ENCODE results near the gene SPOCK2. TPM values are rescaled to one million over a fixed set of nuclear protein-coding genes. Genes with fewer than 3 reads are reported as not detected.
"Not testable (repeated sequence)": the region's sequence is repeated elsewhere in the genome, so short reads cannot be mapped to it uniquely, and the experiment has no call there.

SPOCK2 gene
- total RNA-seq, 1 donor from 2014 or later: 7.4 TPM

- DNase-seq (ENCODE audit: low spot score): not testable (repeated sequence)
Observed at GRCh38 chr10:72032409-72033162, 55.8 kb downstream of the SPOCK2 start.

- no peak for DNase-seq (ENCODE audit: low spot score)
Observed at GRCh38 chr10:72031706-72032105, 56.6 kb downstream of the SPOCK2 start.

- no peak for DNase-seq (ENCODE audit: low spot score)
Observed at GRCh38 chr10:72030762-72031543, 57.4 kb downstream of the SPOCK2 start.

GRCh38 chr10:72029414-72029813, 58.9 kb downstream of the SPOCK2 start:
- no peak for DNase-seq (ENCODE audit: low spot score)

- DNase-seq (ENCODE audit: low spot score): no peak
Observed at GRCh38 chr10:72027498-72027897, 60.9 kb downstream of the SPOCK2 start.

GRCh38 chr10:72026278-72027111, 61.9 kb downstream of the SPOCK2 start:
- DNase-seq (ENCODE audit: low spot score): no peak

GRCh38 chr10:72025832-72026231, 62.5 kb downstream of the SPOCK2 start:
- DNase-seq (ENCODE audit: low spot score): no peak

GRCh38 chr10:72025400-72025799, 63.0 kb downstream of the SPOCK2 start:
- DNase-seq (ENCODE audit: low spot score): no peak

GRCh38 chr10:72024596-72024995, 63.8 kb downstream of the SPOCK2 start:
- no peak for DNase-seq (ENCODE audit: low spot score)

- no peak for DNase-seq (ENCODE audit: low spot score)
Observed at GRCh38 chr10:72022228-72022627, 66.1 kb downstream of the SPOCK2 start.

GRCh38 chr10:72020914-72021809, 67.2 kb downstream of the SPOCK2 start:
- no peak for DNase-seq (ENCODE audit: low spot score)

GRCh38 chr10:72019085-72019876, 69.1 kb downstream of the SPOCK2 start:
- DNase-seq (ENCODE audit: low spot score): no peak

- DNase-seq (ENCODE audit: low spot score): no peak
Observed at GRCh38 chr10:72016608-72017300, 71.6 kb downstream of the SPOCK2 start.

- DNase-seq (ENCODE audit: low spot score): no peak
Observed at GRCh38 chr10:72015841-72016240, 72.5 kb downstream of the SPOCK2 start.

- no peak for DNase-seq (ENCODE audit: low spot score)
Observed at GRCh38 chr10:72014785-72015480, 73.4 kb downstream of the SPOCK2 start.

- DNase-seq (ENCODE audit: low spot score): no peak
Observed at GRCh38 chr10:72014197-72014596, 74.2 kb downstream of the SPOCK2 start.

- DNase-seq (ENCODE audit: low spot score): no peak
Observed at GRCh38 chr10:72013202-72013945, 75.0 kb downstream of the SPOCK2 start.

- DNase-seq (ENCODE audit: low spot score): no peak
Observed at GRCh38 chr10:72012796-72013195, 75.6 kb downstream of the SPOCK2 start.

Data from ureter (tissue), 1 donor.